HG02798 (cell line): ENCODE measurements around the gene YES1.
"Not testable (repeated sequence)": the region's sequence is repeated elsewhere in the genome, so short reads cannot be mapped to it uniquely, and the experiment has no call there.

Experiments used
- ATAC-seq: cut with Tn5 transposase; IDR thresholded peaks from one replicate; pipeline ENCODE4 v1.9.1; 2021; ENCODE audit warnings: mild to moderate bottlenecking; ENCODE audit not compliant: unreplicated experiment, poor library complexity

The YES1 gene

DNA sequence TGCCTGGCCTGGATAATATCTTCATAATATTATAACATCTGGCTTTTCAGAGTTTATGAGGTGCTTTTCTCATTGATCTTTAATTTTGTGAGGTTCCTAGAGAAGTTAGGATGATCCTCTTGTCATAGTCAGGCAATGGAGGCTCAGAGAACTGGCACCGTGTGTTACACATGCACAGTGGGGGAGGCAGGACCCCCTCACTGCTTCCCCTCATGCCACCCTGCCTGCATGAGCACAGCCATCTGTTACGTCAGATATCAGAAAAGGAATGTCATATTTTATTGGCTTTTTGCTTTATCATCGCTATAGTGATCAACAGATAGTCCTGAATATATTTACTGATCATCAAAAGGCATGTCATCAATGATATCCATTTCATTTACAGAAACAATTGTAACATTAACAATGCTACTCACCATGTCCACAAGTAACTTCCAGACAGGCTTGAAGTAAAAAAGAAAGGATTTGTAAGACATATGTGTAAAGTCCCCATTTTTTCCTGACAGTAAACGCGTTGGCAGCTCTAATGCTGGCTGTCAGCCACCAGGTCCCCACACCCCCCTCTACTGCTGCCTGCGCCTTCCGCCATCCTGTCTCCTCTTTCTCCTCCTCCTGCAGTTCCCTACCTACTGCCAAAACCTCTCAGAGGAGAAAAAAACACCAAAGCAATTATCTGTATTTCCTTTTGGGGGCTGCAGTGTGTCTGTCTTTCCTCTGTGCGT, 118.4 kb downstream of the YES1 start:
- no peak for ATAC-seq

- no peak for ATAC-seq
These were observed 119.2 kb downstream of the YES1 start for GRCh38 chr18:692824-693223.

GRCh38 chr18:688323-688722, 123.7 kb downstream of the YES1 start:
- ATAC-seq = no peak

GRCh38 chr18:686339-687111, 125.5 kb downstream of the YES1 start:
- ATAC-seq = no peak

DNA sequence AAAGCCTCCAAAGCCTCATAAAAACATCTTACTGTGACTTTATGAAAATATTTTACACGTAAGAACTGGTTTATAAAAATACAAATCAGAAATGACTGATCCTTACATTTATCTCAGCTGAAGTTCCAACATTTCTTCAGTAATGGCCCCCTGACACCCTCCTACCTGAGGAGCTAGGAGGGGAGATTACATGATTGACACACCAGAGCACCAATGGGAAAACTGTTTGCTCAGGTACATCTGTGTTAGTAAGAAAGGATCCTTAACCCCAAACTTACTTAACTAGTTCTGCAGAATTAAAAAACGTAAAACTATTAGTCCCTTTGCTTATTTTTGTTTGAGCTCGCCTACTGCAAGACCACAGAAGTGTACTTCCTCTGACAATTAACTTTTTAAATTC, 126.6 kb downstream of the YES1 start:
- ATAC-seq = no peak

DNA sequence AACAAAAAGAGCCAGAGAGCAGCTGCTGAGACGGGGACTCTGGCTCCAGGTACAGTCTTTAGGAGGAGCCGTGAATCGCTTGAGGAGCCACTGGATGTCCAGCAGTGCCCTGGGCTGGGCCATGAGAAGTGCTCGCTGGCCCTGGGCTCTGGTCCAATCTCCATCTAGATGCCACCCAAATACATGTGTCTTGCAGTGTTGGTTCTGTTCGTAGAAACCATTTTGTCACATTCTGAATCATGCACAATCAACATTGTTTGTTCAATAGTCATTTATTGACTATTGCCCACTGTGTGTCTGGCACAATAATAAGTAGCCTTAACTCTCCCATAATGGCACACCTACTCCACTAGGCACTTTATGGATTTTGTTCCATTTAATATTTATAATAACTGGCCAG, 128.5 kb downstream of the YES1 start:
- ATAC-seq = no peak

- no peak for ATAC-seq
These were observed 129.2 kb downstream of the YES1 start for GRCh38 chr18:682833-683232.

DNA sequence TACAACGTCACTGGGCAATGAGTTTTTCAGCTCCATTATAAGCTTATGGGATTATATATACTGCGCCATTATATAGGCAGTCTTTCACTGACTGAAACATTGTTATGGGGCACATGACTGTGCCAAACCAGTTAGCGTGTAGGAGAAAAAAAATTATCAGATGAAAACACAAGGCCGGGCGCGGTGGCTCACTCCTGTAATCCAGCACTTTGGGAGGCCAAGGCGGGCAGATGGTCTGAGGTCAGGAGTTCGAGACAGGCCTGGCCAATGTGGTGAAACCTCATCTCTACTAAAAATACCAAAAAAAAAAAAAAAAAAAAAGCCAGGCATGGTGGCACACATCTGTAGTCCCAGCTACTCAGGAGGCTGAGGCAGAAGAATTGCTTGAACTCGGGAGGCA, 129.6 kb downstream of the YES1 start:
- ATAC-seq = not testable (repeated sequence)

- no peak for ATAC-seq
These were observed 130.1 kb downstream of the YES1 start for GRCh38 chr18:681985-682384.

- no peak for ATAC-seq
These were observed 131.7 kb downstream of the YES1 start for GRCh38 chr18:680392-680791.

DNA sequence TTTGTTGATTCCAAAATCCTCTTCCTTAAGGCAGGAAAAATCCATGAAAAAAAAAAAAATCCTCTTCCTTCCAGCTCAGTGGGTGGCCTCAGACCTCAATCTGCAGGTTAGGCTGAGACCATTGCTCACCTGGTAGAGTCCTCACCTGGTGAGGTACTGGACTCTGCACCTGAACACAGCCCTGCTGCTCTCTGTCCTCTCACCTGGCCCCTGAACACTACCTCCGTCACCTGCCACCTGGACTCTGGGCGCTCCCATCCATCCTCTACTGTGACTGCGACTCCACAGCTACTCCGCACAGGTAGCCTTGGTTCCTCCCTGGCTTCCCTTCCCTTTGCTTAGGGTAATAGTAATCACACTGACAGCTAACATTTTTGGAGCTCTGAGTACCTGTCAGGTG, 132.5 kb downstream of the YES1 start:
- ATAC-seq = no peak

DNA sequence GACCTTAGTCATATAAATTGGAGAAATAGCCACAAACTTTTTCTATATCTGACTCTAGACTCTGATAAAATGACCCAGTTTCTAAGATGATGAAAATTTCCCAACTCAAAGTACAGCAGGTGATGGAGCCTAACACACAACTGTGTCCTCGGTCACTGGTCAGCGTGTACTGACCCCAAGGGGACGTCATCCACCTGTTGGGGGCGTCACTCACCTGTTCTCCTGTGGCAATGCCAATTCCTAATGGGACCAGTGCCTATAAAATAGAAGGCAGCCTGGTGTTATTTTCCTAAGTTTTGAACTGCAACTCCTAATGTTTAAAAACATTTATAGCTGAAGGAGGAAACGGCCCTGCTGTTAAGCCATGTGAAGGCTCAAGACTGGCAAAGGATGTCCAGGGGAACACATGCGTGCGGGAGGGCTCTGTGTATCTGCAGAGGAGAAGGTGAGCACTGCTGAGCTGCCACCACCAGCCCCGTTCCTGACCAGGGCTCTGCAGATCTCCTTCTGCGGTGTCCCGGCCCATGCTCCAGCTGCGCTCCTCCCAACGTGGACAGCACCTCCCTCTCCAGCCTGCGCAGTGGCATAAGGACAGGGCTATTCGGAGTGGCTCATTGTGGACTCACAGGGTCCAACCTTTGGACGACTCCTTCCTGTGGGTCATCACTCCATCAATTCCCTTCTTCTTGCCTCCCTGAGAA, 133.4 kb downstream of the YES1 start:
- ATAC-seq = no peak

GRCh38 chr18:677951-678381, 134.1 kb downstream of the YES1 start:
- ATAC-seq = no peak

DNA sequence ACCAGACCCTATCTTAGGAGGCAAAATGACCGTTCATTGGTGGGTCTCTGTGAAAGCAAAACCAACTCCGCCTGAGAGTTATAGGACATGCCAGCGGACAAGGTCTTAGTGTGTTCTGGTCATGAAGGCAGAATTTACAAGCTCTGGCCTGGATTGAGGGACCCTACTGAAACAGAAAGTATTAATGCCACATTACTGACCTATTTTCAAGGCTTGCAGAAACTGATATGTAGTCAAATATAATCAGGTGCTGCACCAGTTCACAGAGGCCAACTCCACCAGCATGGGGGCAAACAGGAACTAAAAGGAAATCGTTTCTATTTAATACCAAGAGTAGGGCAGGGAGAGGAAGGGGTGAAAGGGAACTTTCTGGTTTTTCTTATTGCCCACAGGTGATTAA, 134.9 kb downstream of the YES1 start:
- peak; percentile 76 for ATAC-seq

GRCh38 chr18:676736-677135, 135.3 kb downstream of the YES1 start:
- ATAC-seq = no peak

GRCh38 chr18:676069-676468, 136.0 kb downstream of the YES1 start:
- ATAC-seq = no peak

GRCh38 chr18:675307-675706, 136.7 kb downstream of the YES1 start:
- ATAC-seq = no peak

- ATAC-seq = no peak
These were observed 138.3 kb downstream of the YES1 start for GRCh38 chr18:673769-674168.

- no peak for ATAC-seq
These were observed 138.7 kb downstream of the YES1 start for GRCh38 chr18:673317-673716.
